ENCODE results near the gene THAP12. TPM values are rescaled to one million over a fixed set of nuclear protein-coding genes. Genes with fewer than 3 reads are reported as not detected.

Gene THAP12
- total RNA-seq, 2 donors from 2014 or later: 39.6 to 46.2 TPM

DNA sequence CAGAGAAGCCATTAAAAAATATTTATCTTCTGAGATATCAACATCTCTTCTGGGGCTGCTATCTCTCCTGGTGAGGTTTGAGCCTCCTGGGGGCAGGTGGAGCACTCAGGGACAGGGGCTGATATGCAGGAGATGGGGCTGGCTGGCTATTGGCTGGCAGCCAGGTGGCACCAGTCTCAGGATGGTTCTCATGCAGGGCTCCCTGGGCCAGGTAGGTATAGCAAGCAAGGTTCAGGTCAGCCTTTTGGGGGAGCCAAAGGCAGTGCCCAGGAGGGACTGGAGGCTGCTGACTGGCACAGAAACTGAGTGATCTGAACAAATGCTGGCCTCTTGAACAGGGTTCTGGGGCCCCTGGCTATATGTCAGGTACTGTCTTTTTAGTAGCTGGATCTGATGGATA lies 34.1 kb upstream of the THAP12 start:
- DNase-seq: peak; percentile 74
- H3K4me1 Mint-ChIP-seq: no peaks in the 10 kb centered on the region
- H3K36me3 ChIP-seq (ENCODE audit: control insufficient read depth, insufficient read depth, low read length): no peaks in the 10 kb centered on the region
- H3K27me3 ChIP-seq (ENCODE audit: control insufficient read depth, insufficient read depth, low read length, poor library complexity, severe bottlenecking): no peaks in the 10 kb centered on the region
- no peaks in the 10 kb centered on the region for H3K4me1 ChIP-seq (ENCODE audit: control insufficient read depth, insufficient read depth, low read length)
- H3K9me3 ChIP-seq (ENCODE audit: control insufficient read depth, low read length): no peaks in the 10 kb centered on the region
- H3K27ac ChIP-seq (ENCODE audit: low read depth, low read length): no peak overlapping the region
- no peak overlapping the region for H3K4me3 ChIP-seq (ENCODE audit: low read length)
- no peaks in the 10 kb centered on the region for H3K36me3 Mint-ChIP-seq (ENCODE audit: low read depth)
- no peak overlapping the region for H3K4me3 Mint-ChIP-seq
- TF ChIP-seq, protein P1, sequence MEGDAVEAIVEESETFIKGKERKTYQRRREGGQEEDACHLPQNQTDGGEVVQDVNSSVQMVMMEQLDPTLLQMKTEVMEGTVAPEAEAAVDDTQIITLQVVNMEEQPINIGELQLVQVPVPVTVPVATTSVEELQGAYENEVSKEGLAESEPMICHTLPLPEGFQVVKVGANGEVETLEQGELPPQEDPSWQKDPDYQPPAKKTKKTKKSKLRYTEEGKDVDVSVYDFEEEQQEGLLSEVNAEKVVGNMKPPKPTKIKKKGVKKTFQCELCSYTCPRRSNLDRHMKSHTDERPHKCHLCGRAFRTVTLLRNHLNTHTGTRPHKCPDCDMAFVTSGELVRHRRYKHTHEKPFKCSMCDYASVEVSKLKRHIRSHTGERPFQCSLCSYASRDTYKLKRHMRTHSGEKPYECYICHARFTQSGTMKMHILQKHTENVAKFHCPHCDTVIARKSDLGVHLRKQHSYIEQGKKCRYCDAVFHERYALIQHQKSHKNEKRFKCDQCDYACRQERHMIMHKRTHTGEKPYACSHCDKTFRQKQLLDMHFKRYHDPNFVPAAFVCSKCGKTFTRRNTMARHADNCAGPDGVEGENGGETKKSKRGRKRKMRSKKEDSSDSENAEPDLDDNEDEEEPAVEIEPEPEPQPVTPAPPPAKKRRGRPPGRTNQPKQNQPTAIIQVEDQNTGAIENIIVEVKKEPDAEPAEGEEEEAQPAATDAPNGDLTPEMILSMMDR (conservative IDR thresholded peaks at IDR 0.05): peak; percentile 52
- H3K27ac Mint-ChIP-seq: no peak overlapping the region
- no peak overlapping the region for H3K9ac ChIP-seq (ENCODE audit: extremely low read depth, low read length, poor library complexity, severe bottlenecking)
- H3K27me3 Mint-ChIP-seq (ENCODE audit: insufficient read depth): peaks cover 25% of the 10 kb centered on the region
- no peaks in the 10 kb centered on the region for H3K9me3 Mint-ChIP-seq

DNA sequence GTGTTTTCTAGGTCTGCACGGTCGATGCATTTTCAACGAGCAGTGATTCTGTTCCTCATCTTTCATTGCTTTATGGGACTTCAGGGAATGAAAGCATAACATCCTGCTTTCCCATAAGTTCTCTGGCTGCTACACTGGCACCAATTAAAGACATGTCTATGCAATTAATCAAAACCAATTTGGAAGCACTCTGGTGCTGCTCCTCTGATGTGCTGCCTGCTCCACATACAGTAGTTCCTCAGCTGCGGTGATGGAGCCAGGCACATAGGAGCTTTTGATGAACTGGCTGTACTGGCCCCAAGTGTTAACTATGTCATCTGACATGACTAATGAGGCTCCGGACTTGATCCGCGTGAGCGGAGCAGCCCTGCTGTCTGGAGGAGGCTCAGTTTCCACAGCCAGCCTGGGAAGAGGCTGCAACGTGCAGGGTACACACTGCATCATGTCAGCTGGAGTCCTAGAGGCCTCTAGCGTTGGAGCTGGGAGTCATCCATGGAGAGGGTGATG lies 30.0 kb upstream of the THAP12 start:
- H3K9me3 Mint-ChIP-seq: no peaks in the 10 kb centered on the region

DNA sequence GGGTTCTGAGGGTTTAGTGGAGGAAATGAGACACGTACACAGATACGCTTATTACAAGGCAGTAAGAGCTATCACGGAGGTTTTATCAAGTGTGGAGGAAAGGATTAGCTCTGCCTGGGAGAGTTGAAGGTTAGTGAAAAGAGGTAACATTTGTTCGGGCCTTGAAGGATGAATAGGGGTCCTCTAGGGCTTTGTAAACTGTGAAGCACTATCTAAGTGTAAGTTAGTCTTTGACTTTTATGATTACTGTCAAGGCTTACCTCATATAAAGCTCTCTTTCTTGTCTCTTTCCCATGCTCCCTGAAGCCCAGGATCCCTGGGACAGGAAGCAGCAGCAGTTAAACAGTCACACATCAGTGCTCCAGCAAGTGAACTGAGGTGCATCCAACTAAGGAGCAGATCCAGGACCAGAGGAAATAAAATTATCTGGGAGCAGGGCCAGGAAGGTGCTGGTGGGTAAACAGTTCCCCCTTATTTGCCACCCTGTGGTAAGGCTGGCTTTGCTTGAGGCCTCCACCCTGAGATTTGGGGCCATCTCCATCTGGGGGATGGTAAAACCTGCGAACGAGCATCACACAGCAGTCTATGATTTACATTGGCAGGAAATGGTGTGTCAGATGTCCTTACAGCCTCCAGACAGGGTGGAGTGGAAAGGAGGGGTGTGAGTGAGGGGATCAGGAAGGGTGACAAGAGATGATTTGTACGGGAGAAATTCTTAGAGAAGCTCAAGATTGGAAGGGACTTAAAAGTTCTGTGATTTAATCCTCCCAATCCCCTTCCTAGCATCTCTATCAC lies 27.4 kb upstream of the THAP12 start:
- Mint-ChIP-seq H3K27me3 (ENCODE audit: insufficient read depth) (peaks cover 23% of the 10 kb centered on the region), H3K4me3 (no peak overlapping the region)

More for the DNA sequence above, 30.0 kb upstream of the THAP12 start:
- peaks cover 23% of the 10 kb centered on the region for H3K27me3 Mint-ChIP-seq (ENCODE audit: insufficient read depth)
- Histone ChIP-seq H3K36me3 (ENCODE audit: control insufficient read depth, insufficient read depth, low read length) (no peaks in the 10 kb centered on the region), H3K27me3 (ENCODE audit: control insufficient read depth, insufficient read depth, low read length, poor library complexity, severe bottlenecking) (no peaks in the 10 kb centered on the region), H3K4me3 (ENCODE audit: low read length) (no peak overlapping the region), H3K4me1 (ENCODE audit: control insufficient read depth, insufficient read depth, low read length) (peaks cover 8% of the 10 kb centered on the region), H3K9me3 (ENCODE audit: control insufficient read depth, low read length) (no peaks in the 10 kb centered on the region), H3K27ac (ENCODE audit: low read depth, low read length) (no peak overlapping the region), H3K9ac (ENCODE audit: extremely low read depth, low read length, poor library complexity, severe bottlenecking) (no peak overlapping the region)
- no peaks in the 10 kb centered on the region for H3K36me3 Mint-ChIP-seq (ENCODE audit: low read depth)
- peaks cover 11% of the 10 kb centered on the region for H3K4me1 Mint-ChIP-seq
- H3K4me3 Mint-ChIP-seq: no peak overlapping the region
- 87 to 93% methylated on average over 10 of the region's 10 CpGs for WGBS, 2 experiments (ENCODE audit: insufficient coverage in 1 of 2, insufficient read length in 1 of 2)
- DNase-seq: no peak
- H3K27ac Mint-ChIP-seq: no peak overlapping the region
- TF ChIP-seq, protein P1 (conservative IDR thresholded peaks at IDR 0.05): no peak

More for the DNA sequence above, 27.4 kb upstream of the THAP12 start:
- H3K4me1 ChIP-seq (ENCODE audit: control insufficient read depth, insufficient read depth, low read length): peaks cover 8% of the 10 kb centered on the region
- H3K36me3 ChIP-seq (ENCODE audit: control insufficient read depth, insufficient read depth, low read length): no peaks in the 10 kb centered on the region
- no peaks in the 10 kb centered on the region for H3K9me3 ChIP-seq (ENCODE audit: control insufficient read depth, low read length)
- no peaks in the 10 kb centered on the region for H3K9me3 Mint-ChIP-seq
- H3K9ac ChIP-seq (ENCODE audit: extremely low read depth, low read length, poor library complexity, severe bottlenecking): no peak overlapping the region
- H3K4me3 ChIP-seq (ENCODE audit: low read length): no peak overlapping the region
- WGBS, 2 experiments (ENCODE audit: insufficient coverage in 1 of 2, insufficient read length in 1 of 2): 64 to 71% methylated on average over 5 to 7 of the region's 7 CpGs
- H3K27ac ChIP-seq (ENCODE audit: low read depth, low read length): peak overlapping the region; percentile 19
- no peaks in the 10 kb centered on the region for H3K27me3 ChIP-seq (ENCODE audit: control insufficient read depth, insufficient read depth, low read length, poor library complexity, severe bottlenecking)
- no peak overlapping the region for H3K27ac Mint-ChIP-seq
- TF ChIP-seq, protein P1 (conservative IDR thresholded peaks at IDR 0.05): no peak
- no peaks in the 10 kb centered on the region for H3K36me3 Mint-ChIP-seq (ENCODE audit: low read depth)
- DNase-seq: peak; percentile 47
- H3K4me1 Mint-ChIP-seq: peaks cover 11% of the 10 kb centered on the region

Data from endodermal cell (in vitro differentiated cells).